ENCODE results near the gene SH3TC1.

The SH3TC1 gene

GRCh38 chr4:8247047-8247930 is 48.2 kb downstream of the SH3TC1 start:
- DNase-seq, result no peak

DNA sequence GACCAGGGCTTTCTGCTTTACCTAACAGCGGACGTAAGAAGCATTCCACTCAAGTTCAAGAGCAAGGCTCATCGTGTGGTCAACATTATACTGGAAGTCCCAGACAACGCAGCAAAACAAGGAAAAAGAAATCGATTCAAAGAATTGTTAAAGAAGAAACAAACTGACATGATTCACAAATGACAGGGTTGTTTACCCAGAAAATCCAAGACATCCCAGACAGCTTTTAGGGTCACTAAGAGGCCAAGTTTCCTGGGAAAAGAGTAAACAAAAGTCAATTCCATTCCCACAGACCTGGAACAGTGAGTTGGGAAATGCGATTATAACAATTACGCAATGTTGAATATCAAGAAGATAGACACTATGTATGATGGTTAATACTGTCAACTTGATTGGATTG is 49.0 kb downstream of the SH3TC1 start:
- no peak for DNase-seq

DNA sequence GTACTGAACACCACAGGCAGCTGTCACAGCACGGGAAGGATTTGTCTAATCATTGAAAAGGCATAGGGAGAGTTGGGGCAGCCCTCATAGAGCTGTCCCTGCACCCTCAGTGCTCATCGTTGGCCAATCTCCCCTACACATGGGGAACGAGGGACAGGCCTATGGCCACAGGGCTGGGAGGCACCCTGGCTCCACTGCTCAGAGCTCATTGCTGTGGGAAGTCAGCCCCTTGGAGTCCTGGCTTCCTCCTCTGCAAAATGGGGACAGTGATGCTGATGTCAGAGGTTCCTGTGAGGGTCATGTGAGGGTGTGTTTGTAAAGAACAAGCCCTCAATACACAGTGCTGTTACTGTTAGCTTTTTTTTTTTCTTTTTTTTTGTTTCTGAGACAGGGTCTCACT is 51.1 kb downstream of the SH3TC1 start:
- DNase-seq, result no peak

- DNase-seq, result no peak
Observed at GRCh38 chr4:8250637-8251036, 51.5 kb downstream of the SH3TC1 start.

DNA sequence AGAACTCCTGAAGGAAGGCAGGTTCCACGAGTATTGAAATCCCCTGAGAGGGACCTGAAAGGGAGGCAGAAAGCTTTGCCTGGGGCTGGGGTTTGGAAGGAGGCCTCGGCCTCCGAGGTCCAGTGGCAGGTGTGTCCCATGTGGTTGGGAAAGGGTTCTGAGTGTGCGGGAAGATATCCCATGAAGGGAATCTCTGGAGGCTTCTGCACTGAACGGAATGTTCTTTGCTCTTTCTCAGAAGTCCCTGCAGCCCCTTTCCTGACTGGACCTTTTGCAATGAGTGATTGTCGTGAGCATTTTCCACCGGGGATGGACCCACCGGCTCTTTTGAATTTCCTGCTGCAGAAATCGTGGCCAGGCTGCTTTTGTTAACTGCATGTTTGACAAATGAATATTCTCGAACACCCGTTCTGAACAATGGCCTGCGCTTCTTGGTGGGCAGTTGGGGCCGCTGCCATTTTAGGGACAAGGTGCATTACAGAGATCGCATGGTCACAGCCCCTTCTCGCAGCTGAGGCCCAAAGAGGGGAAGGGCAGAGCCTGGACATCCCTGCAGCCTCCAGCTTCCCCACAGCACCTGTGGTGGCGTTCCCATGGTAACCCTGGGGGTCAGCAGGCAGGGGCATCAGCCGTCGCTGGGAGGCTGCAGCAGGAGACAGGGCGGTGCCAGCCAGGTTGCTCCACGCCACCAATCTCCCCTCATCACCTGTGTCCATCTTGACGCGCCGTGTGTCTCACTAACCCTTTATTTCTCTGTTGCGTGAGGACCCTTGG is 52.2 kb downstream of the SH3TC1 start:
- no peak for DNase-seq

- no peak for DNase-seq
Observed at GRCh38 chr4:8252301-8253173, 53.4 kb downstream of the SH3TC1 start.

DNA sequence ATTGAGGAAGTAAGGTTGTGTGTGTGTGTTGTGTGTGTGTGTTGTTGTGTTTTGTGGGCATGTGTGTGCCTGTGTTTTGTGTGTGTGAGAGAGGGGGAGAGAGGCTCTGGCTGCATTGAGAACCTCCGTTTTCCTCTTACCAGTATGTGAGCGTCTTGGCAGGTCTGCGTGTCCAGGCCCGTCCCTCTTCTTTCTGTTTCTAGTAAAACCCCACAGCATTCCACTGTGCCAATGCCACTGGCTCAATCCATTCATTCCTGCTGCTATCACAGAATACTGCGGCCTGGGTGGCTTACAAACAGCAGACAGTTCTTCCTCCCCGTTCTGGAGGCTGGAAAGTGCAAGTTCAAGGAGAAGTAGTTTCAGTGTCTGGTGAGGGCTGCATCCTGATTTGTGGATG is 55.0 kb downstream of the SH3TC1 start:
- DNase-seq, result no peak

GRCh38 chr4:8255698-8256441 is 56.8 kb downstream of the SH3TC1 start:
- no peak for DNase-seq

- no peak for DNase-seq
Observed at GRCh38 chr4:8257854-8258253, 58.8 kb downstream of the SH3TC1 start.

- DNase-seq, result no peak
Observed at GRCh38 chr4:8258552-8259212, 59.6 kb downstream of the SH3TC1 start.

GRCh38 chr4:8259743-8260430 is 60.8 kb downstream of the SH3TC1 start:
- no peak for DNase-seq

DNA sequence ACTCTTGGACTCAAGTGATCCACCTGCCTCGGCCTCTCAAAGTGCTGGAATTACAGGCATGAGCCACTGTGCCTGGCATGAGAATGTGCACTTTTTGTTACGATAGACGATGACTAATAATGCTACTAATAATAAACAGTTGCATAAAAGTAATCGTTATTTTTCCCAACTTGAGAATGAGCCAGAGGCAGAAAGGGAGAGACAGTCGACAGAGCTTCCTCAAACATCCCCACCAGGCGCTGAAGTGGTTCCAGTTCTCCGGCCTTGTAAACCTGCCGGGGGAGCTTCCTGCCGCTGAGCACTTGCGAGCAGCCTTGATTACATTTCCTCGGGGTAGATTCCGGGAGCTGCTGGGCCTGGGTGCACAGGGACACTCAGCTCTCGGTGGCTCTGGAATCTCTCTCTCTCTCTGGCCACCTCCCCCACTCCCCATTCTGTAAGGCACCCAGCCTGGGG is 61.6 kb downstream of the SH3TC1 start:
- no peak for DNase-seq

- DNase-seq, result no peak
Observed at GRCh38 chr4:8261851-8262535, 62.9 kb downstream of the SH3TC1 start.

GRCh38 chr4:8262637-8263322 is 63.7 kb downstream of the SH3TC1 start:
- no peak for DNase-seq

DNA sequence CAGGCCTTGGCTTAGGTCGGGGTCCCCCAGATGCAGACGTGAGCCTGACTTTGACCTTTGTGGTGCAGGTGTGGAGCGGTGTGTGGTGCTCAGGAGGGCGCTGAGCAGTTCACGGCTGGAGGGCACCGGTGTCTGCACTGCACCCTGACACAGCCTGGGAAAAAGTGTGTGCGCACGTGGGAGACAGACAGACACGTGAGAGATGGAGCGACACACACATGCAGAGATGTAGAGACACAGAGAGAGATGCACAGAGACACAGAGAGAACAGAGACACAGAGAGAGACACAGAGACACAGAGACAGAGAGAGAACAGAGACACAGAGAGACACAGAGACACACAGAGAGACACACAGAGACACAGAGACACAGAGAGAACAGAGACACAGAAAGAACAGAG is 64.3 kb downstream of the SH3TC1 start:
- DNase-seq, result no peak

GRCh38 chr4:8264106-8264505 is 65.0 kb downstream of the SH3TC1 start:
- no peak for DNase-seq

DNA sequence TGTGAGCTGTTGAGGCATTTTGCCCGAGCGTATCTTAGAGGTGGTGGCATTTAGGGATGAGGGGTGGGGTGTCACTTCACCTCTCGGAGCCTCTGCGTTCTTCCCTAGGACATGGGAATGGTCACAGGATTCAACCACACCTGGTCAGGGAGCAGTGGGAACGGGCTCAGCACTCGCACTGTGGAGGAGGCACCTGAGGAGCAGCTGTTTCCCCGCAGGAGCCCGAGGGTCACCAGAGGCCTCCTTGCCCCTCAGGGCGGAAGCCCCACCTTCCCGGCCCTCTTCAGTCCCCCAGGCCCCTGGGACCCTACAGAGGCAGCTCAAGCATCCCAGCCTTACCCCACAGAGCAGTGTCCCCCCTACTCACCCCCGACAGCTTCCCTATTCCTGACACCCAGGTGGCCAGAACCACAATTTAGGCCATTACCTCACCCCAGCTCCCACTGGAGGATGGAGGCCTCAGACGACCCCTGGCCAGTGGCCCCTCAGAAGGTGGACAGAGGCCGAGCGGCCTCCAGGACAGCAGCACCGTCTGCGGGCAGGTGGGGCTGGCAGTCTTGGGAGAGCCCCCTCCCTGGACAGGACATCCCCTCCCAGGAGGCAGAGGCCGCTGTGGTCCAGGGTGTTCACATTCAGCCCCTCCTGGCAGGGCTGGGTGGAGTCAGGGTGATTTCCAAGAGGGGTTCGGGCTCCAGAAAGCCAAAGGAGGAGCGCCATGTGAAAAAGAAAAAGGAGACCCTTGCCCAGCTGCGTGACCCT is 66.3 kb downstream of the SH3TC1 start:
- no peak for DNase-seq

- DNase-seq, result no peak
Observed at GRCh38 chr4:8266088-8266487, 67.0 kb downstream of the SH3TC1 start.

DNA sequence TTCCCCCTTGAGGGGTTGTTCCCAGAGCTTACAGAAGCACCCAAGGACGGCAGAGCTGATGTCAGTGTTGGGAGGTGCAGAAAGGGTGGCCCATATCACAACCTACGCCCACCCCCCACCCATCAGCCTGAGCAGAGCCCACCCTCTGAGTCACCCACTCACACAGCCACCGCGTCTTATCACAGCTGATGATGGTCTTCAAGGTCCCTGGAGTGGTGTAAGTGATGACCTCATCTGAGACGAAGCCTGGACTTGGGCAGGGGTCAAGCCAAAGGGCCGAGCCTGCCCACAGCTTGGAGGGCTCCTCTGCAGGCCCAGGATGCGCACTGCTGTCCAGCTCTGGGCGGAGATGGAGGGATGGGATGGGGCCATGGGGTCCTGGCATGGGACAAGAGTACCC is 67.4 kb downstream of the SH3TC1 start:
- no peak for DNase-seq

All from activated CD8-positive, alpha-beta memory T cell treated with anti-CD3 and anti-CD28 coated beads for 24 hours (primary cell).